Measurements from ENCODE around the gene KIF4B. TPM values are rescaled to one million over a fixed set of nuclear protein-coding genes. Genes with fewer than 3 reads are reported as not detected.

Gene KIF4B
- total and polyA plus RNA-seq, 2 of the 8 experiments (the other 6 are each of a cell fraction or from before 2014, with no cell fraction given), result 0.02 to 0.15 TPM

DNA sequence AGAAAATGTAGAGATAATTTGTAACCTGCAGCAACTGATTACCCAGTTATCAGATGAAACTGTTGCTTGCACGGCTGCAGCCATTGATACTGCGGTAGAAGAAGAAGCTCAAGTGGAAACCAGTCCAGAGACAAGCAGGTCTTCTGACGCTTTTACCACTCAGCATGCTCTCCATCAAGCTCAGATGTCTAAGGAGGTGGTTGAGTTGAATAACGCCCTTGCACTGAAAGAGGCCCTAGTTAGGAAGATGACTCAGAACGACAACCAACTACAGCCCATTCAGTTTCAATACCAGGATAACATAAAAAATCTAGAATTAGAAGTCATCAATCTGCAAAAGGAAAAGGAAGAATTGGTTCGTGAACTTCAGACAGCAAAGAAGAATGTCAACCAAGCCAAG lies 1.7 kb downstream of the KIF4B start (continued):
- TF ChIP-seq ATF2 (IDR thresholded peaks at IDR 0.05; ENCODE audit: low read length) (no peak), EP300 (IDR thresholded peaks at IDR 0.05; ENCODE audit: borderline replicate concordance in 1 of 2, low read depth in 2 of 2, low read length in 2 of 2) (no peak), EGR1 (IDR thresholded peaks at IDR 0.05; ENCODE audit: borderline replicate concordance, low read depth, low read length) (no peak), TCF12 (IDR thresholded peaks at IDR 0.05; ENCODE audit: low read depth, low read length) (no peak), RBBP5 (IDR thresholded peaks at IDR 0.05; ENCODE audit: borderline replicate concordance, low read depth, low read length) (no peak)

Data from H1 (cell line).